ENCODE results near the gene LUC7L3. TPM values are rescaled to one million over a fixed set of nuclear protein-coding genes. Genes with fewer than 3 reads are reported as not detected.

The LUC7L3 gene
- total and polyA plus RNA-seq, 4 donors = 79.3 to 555 (median 322) TPM

Small RNA genes within 50 kb of the gene (small RNA-seq; reads per million reads assigned to genes)
- gene AC005921.1 (ENCODE audit: low replicate concordance) (not detected), gene MIR8059 (ENCODE audit: low replicate concordance) (not detected), gene RF00019 (ENCODE audit: low replicate concordance) (not detected)

Other genes with a start within 250 kb of the LUC7L3 start
- gene RSAD1, start 240.7 kb upstream of the LUC7L3 start, total RNA-seq = 10 to 100 TPM; 17.2 to 27.3 TPM
- 10 to 100 TPM; 41.8 to 54.7 TPM for gene RSAD1, start 240.7 kb upstream of the LUC7L3 start, polyA plus RNA-seq (ENCODE audit: insufficient read length in 2 of 2)
- gene MYCBPAP, start 211.2 kb upstream of the LUC7L3 start, total RNA-seq = 1 to 10 TPM; 1.1 to 3.4 TPM
- 1 to 10 TPM; 2.5 to 5.0 TPM for gene MYCBPAP, start 211.2 kb upstream of the LUC7L3 start, polyA plus RNA-seq (ENCODE audit: insufficient read length in 2 of 2)
- 1 to 10 TPM in 1 of 2 donors, under 1 TPM in 1; 0.39 to 1.3 TPM for gene EPN3, start 186.9 kb upstream of the LUC7L3 start, total RNA-seq
- 1 to 10 TPM; 1.8 to 3.7 TPM for gene EPN3, start 186.9 kb upstream of the LUC7L3 start, polyA plus RNA-seq (ENCODE audit: insufficient read length in 2 of 2)
- gene SPATA20, start 172.4 kb upstream of the LUC7L3 start, total RNA-seq = 10 to 100 TPM; 31.5 to 43.3 TPM
- gene SPATA20, start 172.4 kb upstream of the LUC7L3 start, polyA plus RNA-seq (ENCODE audit: insufficient read length in 2 of 2) = 10 to 100 TPM; 44.7 to 45.9 TPM
- 10 to 100 TPM; 10.6 to 21.0 TPM for gene CACNA1G, start 158.9 kb upstream of the LUC7L3 start, total RNA-seq
- gene CACNA1G, start 158.9 kb upstream of the LUC7L3 start, polyA plus RNA-seq (ENCODE audit: insufficient read length in 2 of 2) = 10 to 100 TPM; 25.3 to 37.6 TPM
- under 1 TPM; 0.17 to 0.69 TPM for gene ABCC3, start 84.7 kb upstream of the LUC7L3 start, total RNA-seq
- 1 to 10 TPM in 1 of 2 donors, under 1 TPM in 1; 0.52 to 1.2 TPM for gene ABCC3, start 84.7 kb upstream of the LUC7L3 start, polyA plus RNA-seq (ENCODE audit: insufficient read length in 2 of 2)
- gene ANKRD40, start 11.7 kb upstream of the LUC7L3 start, total RNA-seq = 10 to 100 TPM; 39.3 to 47.5 TPM
- gene ANKRD40, start 11.7 kb upstream of the LUC7L3 start, polyA plus RNA-seq (ENCODE audit: insufficient read length in 2 of 2) = 10 to 100 TPM; 35.7 to 41.4 TPM
- gene ANKRD40CL, start 47.9 kb downstream of the LUC7L3 start, total RNA-seq = not detected
- under 1 TPM in 1 of 2 donors, not detected in 1; 0.63 TPM for gene ANKRD40CL, start 47.9 kb downstream of the LUC7L3 start, polyA plus RNA-seq (ENCODE audit: insufficient read length in 2 of 2)
- 100 to 1,000 TPM in 1 of 2 donors, 1 to 10 TPM in 1; 9.9 to 111 TPM for gene WFIKKN2, start 116.0 kb downstream of the LUC7L3 start, total RNA-seq
- gene WFIKKN2, start 116.0 kb downstream of the LUC7L3 start, polyA plus RNA-seq (ENCODE audit: insufficient read length in 2 of 2) = 10 to 100 TPM in 1 of 2 donors, 1 to 10 TPM in 1; 6.3 to 16.9 TPM
- 10 to 100 TPM; 22.6 to 36.5 TPM for gene TOB1, start 146.8 kb downstream of the LUC7L3 start, total RNA-seq
- gene TOB1, start 146.8 kb downstream of the LUC7L3 start, polyA plus RNA-seq (ENCODE audit: insufficient read length in 2 of 2) = 10 to 100 TPM; 37.1 to 38.0 TPM